ENCODE data around the gene ALPK1. TPM values are rescaled to one million over a fixed set of nuclear protein-coding genes. Genes with fewer than 3 reads are reported as not detected.
A peak's percentile ranks its signal among the peaks of the same experiment; 100 is the strongest.

ALPK1 gene
- total and polyA plus RNA-seq, 2 of the 4 experiments (the other 2 are of a cell fraction) = 3.3 to 7.9 TPM

GRCh38 chr4:112378243-112378620 lies 81.1 kb downstream of the ALPK1 start:
- dilution Hi-C loops (cut with HindIII; ENCODE audit: low sequenced_read_pairs, unreplicated experiment) (no loop called here), intact Hi-C loops (cut with micrococcal nuclease) (no loop called here), in situ Hi-C loops (cut with MboI; ENCODE audit: low sequenced_read_pairs) (no loop called here)
- Histone ChIP-seq H3K4me3 (ENCODE audit: insufficient read depth, low read depth, low read length) (no peak overlapping the region), H2AK9ac (replicated peaks; ENCODE audit: low read depth, low read length, poor library complexity) (no peak overlapping the region), H3K23ac (ENCODE audit: low read depth, low read length) (no peak overlapping the region), H4K91ac (ENCODE audit: insufficient read depth, low read depth, low read length) (no peak overlapping the region), H3K56ac (ENCODE audit: extremely low read depth, insufficient read depth, low read length) (no peak overlapping the region), H4K20me1 (ENCODE audit: insufficient read depth, low read length) (no peaks in the 10 kb centered on the region), H2BK15ac (ENCODE audit: low read depth, low read length) (no peak overlapping the region), H3K4me1 (ENCODE audit: control insufficient read depth, insufficient read depth, low read length) (peaks cover 2% of the 10 kb centered on the region), H3K9ac (ENCODE audit: low read depth, low read length) (no peak overlapping the region), H2AK5ac (ENCODE audit: low read depth, low read length) (no peak overlapping the region), H3K14ac (replicated peaks; ENCODE audit: low read depth, low read length) (no peak overlapping the region), H2AFZ (replicated peaks; ENCODE audit: low read length, poor library complexity) (no peak overlapping the region), H4K5ac (ENCODE audit: low read depth, low read length) (no peak overlapping the region), H3K9me1 (ENCODE audit: insufficient read depth, low read length) (no peaks in the 10 kb centered on the region; the same call in 1 of the 2 replicates), H3K36me3 (ENCODE audit: control insufficient read depth, insufficient read depth, low read length) (peaks cover 4% of the 10 kb centered on the region; the same call in 1 of the 2 replicates), H3K4ac (ENCODE audit: low read depth, low read length) (no peak overlapping the region), H3K18ac (ENCODE audit: low read depth, low read length) (no peak overlapping the region), H2BK20ac (ENCODE audit: low read depth, low read length) (no peak overlapping the region), H3K9me3 (ENCODE audit: control insufficient read depth, insufficient read depth, low read length) (no peaks in the 10 kb centered on the region), H3K79me1 (ENCODE audit: low read depth in 1 of 2, low read length in 2 of 2) (no peaks in the 10 kb centered on the region), H3K27me3 (ENCODE audit: control insufficient read depth, insufficient read depth, low read length) (no peaks in the 10 kb centered on the region), H2BK120ac (ENCODE audit: low read depth, low read length) (no peak overlapping the region), H2BK5ac (ENCODE audit: low read depth, low read length, poor library complexity, severe bottlenecking) (no peak overlapping the region), H3K27ac (ENCODE audit: insufficient read depth, low read length) (no peak overlapping the region), H3K4me2 (ENCODE audit: low read depth, low read length) (no peak overlapping the region), H4K8ac (ENCODE audit: low read depth in 2 of 2, low read length in 2 of 2) (no peak overlapping the region)
- CTCF ChIA-PET = no interaction called here
- TF ChIP-seq RCOR1 (IDR thresholded peaks at IDR 0.05; ENCODE audit: insufficient replicate concordance, low read length) = no peak
- peak; percentile 35; the same call in 1 of the 2 replicates for TF ChIP-seq CEBPB (IDR thresholded peaks at IDR 0.05; ENCODE audit: low read depth, low read length)
- WGBS, 2 experiments (ENCODE audit: extremely low coverage in 2 of 2, insufficient read length in 1 of 2) = 100% methylated on average over 1 of the region's 3 CpGs; no CpG with 5 or more reads in 1 of the 2 experiments
- POLR2A ChIA-PET (ENCODE audit: unreplicated experiment) = no interaction called here
- ATAC-seq (ENCODE audit: low read depth) = no peak
- BruUV-seq (replicated peaks) = no TSS peak
- DNase-seq = no peak
